Stomach (tissue), 9 donors: ENCODE measurements around the gene S100A8. TPM values are rescaled to one million over a fixed set of nuclear protein-coding genes. Genes with fewer than 3 reads are reported as not detected.

Experiments
- DNase-seq, 2 donors: peaks; one replicate each; pipeline versions ENCODE4 v3.0.0 to v3.0.0-alpha.2; 2013 to 2019
- H3K27ac ChIP-seq, 5 donors: fragments of 200-600 bp in 4 of 5; sonication (generic) in 4 of 5; one replicate each; pipeline ENCODE4 v1.5.1; 2013 to 2019; ENCODE audit warnings: mild to moderate bottlenecking in 1 of 5, moderate library complexity in 1 of 5
- H3K27me3 ChIP-seq, 3 donors: fragments of 200-600 bp; sonication (generic); one replicate each; pipeline ENCODE4 v1.5.1; 2017 to 2019; ENCODE audit warnings: mixed run types in 1 of 3
- H3K36me3 ChIP-seq, 4 donors: fragments of 200-600 bp; sonication (generic); 1 replicate in 3 of 4; 2 replicates in 1 of 4; pipeline ENCODE4 v1.5.1; 2016 to 2019
- H3K4me1 ChIP-seq, 4 donors: fragments of 200-600 bp; sonication (generic); one replicate each; pipeline ENCODE4 v1.5.1; 2016 to 2019
- H3K4me3 ChIP-seq, 4 donors: fragments of 200-600 bp; sonication (generic) in 3 of 4; one replicate each; pipeline ENCODE4 v1.5.1; 2016 to 2019; ENCODE audit warnings: mild to moderate bottlenecking in 1 of 4
- H3K9me3 ChIP-seq, 4 donors: fragments of 200-600 bp; sonication (generic); one replicate each; pipeline ENCODE4 v1.5.1; 2016 to 2019
- EP300 ChIP-seq: sonication (generic); formaldehyde crosslinking; IDR thresholded peaks from one replicate; pipeline ENCODE4 v1.6.1; 2017; ENCODE audit warnings: antibody characterized with exemption
- POLR2A ChIP-seq, 4 donors: fragments of 450-650 bp; IDR thresholded peaks; one replicate each; pipeline ENCODE4 v1.6.1; 2016; ENCODE audit warnings: antibody characterized with exemption in 4 of 4, control low read depth in 2 of 4, mild to moderate bottlenecking in 1 of 4, moderate library complexity in 1 of 4
- POLR2AphosphoS5 ChIP-seq, 3 donors: sonication (generic); formaldehyde crosslinking; IDR thresholded peaks; one replicate each; pipeline ENCODE4 v1.6.1; 2016; ENCODE audit warnings: antibody characterized with exemption in 3 of 3
- WGBS, 5 donors: extraction: QIAGEN DNeasy Blood & Tissue Kit in 3 of 5; methylation state at CpG; one replicate each; pipeline versions ENCODE4 v1.1.5 to v1.1.7; 2013 to 2018; 5-methylcytosine and 5-hydroxymethylcytosine counted together
- intact Hi-C: fragments of 100-400 bp; cut with DNase I; formaldehyde crosslinking; loops from one replicate; pipeline ENCODE4 v1.15.1; 2023; ENCODE audit warnings: low total_unique reads
- polyA plus RNA-seq, 3 donors: library from polyadenylated mRNA; stranded (reverse); fragments of 200-250 nt; gene quantifications; one replicate each; pipeline ENCODE4 v1.2.3, GENCODE V29; 2013
- total RNA-seq, 5 donors: library from RNA; depleted of rRNA; stranded (reverse); fragments of >200 nt; gene quantifications; one replicate each; pipeline versions ENCODE4 v1.1.0 to v1.2.3, GENCODE V29; 2014 to 2016
- TF ChIP-seq, protein P1 (sequence below), 7 experiments: fragments of 450-650 bp in 4 of 7; fragments of 200-600 bp in 3 of 7; sonication (generic) in 3 of 7; IDR thresholded peaks; one replicate each; pipeline ENCODE4 v1.5.1; 2016 to 2019; ENCODE audit warnings: antibody characterized with exemption in 7 of 7, control low read depth in 2 of 7, mild to moderate bottlenecking in 1 of 7
- donor health status: healthy with polysubstance abuse.
- donor health status: Bipolar disorder and iron deficiency.
- donor health status: healthy.

S100A8 gene
- total and polyA plus RNA-seq, 8 donors: 16.8 to 21,822 (median 86.4) TPM; not detected in 1

DNA sequence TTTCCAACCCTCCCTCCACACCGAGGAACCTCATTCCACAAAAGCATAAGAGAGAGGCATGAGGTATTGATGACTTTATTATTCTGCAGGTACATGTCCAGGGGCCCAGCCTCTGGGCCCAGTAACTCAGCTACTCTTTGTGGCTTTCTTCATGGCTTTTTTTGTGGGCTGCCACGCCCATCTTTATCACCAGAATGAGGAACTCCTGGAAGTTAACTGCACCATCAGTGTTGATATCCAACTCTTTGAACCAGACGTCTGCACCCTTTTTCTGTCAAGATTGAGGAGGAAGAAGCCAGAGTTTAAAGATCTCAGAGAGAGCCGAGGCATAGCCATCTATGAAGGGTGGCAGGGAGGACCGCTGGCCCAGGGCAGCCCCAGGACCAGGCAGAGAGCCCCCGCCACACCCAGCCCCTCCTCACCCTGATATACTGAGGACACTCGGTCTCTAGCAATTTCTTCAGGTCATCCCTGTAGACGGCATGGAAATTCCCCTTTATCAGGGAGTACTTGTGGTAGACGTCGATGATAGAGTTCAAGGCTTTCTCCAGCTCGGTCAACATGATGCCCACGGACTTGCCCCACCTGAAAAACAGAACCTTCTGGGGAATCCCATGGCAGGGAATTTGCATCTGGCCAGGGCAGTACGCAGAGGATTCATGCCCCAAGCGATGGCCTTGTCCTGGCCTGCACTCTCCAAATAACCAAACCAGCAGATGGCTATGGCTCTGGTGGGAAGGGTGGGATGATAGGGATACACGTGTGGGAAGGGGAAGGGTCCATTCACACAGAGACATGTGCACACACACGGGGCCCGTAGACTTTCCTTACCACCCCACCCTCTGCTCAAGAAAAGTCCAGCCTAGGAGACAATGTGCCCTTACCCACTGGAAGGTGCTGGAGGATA, 647 bp downstream of the S100A8 start:
- Histone ChIP-seq H3K36me3 (no peaks in the 10 kb centered on the region), H3K4me3 (peak overlapping the region in 2 of 4 donors; percentile 29 to 36), H3K27me3 (peaks cover 0 to 43% (median 12%) of the 10 kb centered on the region in 3 donors), H3K4me1 (no peaks in the 10 kb centered on the region), H3K9me3 (no peaks in the 10 kb centered on the region), H3K27ac (peak overlapping the region in 2 of 5 donors; percentile 64 to 67)
- no peak for DNase-seq
- TF ChIP-seq POLR2AphosphoS5 (IDR thresholded peaks at IDR 0.05) (no peak), POLR2A (IDR thresholded peaks at IDR 0.05) (no peak), EP300 (no peak)
- TF ChIP-seq, protein P1, sequence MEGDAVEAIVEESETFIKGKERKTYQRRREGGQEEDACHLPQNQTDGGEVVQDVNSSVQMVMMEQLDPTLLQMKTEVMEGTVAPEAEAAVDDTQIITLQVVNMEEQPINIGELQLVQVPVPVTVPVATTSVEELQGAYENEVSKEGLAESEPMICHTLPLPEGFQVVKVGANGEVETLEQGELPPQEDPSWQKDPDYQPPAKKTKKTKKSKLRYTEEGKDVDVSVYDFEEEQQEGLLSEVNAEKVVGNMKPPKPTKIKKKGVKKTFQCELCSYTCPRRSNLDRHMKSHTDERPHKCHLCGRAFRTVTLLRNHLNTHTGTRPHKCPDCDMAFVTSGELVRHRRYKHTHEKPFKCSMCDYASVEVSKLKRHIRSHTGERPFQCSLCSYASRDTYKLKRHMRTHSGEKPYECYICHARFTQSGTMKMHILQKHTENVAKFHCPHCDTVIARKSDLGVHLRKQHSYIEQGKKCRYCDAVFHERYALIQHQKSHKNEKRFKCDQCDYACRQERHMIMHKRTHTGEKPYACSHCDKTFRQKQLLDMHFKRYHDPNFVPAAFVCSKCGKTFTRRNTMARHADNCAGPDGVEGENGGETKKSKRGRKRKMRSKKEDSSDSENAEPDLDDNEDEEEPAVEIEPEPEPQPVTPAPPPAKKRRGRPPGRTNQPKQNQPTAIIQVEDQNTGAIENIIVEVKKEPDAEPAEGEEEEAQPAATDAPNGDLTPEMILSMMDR (IDR thresholded peaks at IDR 0.05): no peak
- 68 to 79% (median 69%) methylated on average over 16 to 17 of the region's 17 CpGs for WGBS, 5 donors
- intact Hi-C loops: no loop called here

- TF ChIP-seq, protein P1 (IDR thresholded peaks at IDR 0.05): no peak
- TF ChIP-seq POLR2A (IDR thresholded peaks at IDR 0.05): no peak
- Histone ChIP-seq H3K4me1 (no peaks in the 10 kb centered on the region), H3K27me3 (peaks cover 0 to 43% (median 10%) of the 10 kb centered on the region in 3 donors), H3K27ac (peak overlapping the region in 2 of 5 donors; percentile 64 to 67), H3K9me3 (no peaks in the 10 kb centered on the region), H3K36me3 (no peaks in the 10 kb centered on the region), H3K4me3 (peak overlapping the region in 2 of 4 donors; percentile 29 to 36)
- no peak for DNase-seq
- 71 to 94% (median 79%) methylated on average over 1 of the region's 1 CpG for WGBS, 5 donors
- intact Hi-C loops: no loop called here
These were observed 1.5 kb downstream of the S100A8 start for GRCh38 chr1:153389401-153389800.

- WGBS, 5 donors: 67 to 74% (median 69%) methylated on average over 4 of the region's 4 CpGs
- H3K4me3 ChIP-seq: no peak overlapping the region
- H3K27ac ChIP-seq: peak overlapping the region in 2 of 5 donors; percentile 27 to 60
- intact Hi-C loops: no loop called here
- H3K27me3 ChIP-seq: peaks cover 0 to 37% (median 10%) of the 10 kb centered on the region in 3 donors
- H3K36me3 ChIP-seq: no peaks in the 10 kb centered on the region
- H3K4me1 ChIP-seq: no peaks in the 10 kb centered on the region
- TF ChIP-seq POLR2A (IDR thresholded peaks at IDR 0.05) (no peak), POLR2AphosphoS5 (IDR thresholded peaks at IDR 0.05) (no peak), EP300 (no peak)
- peaks cover 0 to 3% (median 1%) of the 10 kb centered on the region in 4 donors for H3K9me3 ChIP-seq
- DNase-seq: no peak
These were observed 3.1 kb downstream of the S100A8 start for GRCh38 chr1:153387785-153388184.

DNA sequence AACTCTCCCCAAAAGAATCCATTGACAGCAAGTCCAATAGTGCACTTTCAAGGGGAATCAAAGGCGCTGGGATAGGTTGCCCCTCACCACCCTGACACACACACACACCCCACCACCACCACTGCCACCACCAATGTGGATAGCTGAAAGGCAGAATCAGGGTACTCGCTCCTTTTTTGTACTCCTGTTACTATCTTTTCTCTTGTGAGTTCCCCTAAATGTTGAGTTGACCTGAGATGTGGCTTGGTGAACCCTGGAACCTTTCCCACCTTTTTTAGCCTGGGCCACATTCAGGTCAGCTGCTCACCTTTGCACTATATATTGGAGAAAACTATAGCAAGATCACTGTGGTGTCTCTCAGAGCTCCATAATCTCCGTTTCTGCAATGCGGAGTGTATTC, 3.9 kb downstream of the S100A8 start:
- intact Hi-C loops: no loop called here
- Histone ChIP-seq H3K27me3 (peaks cover 0 to 31% (median 10%) of the 10 kb centered on the region in 3 donors), H3K27ac (peak overlapping the region in 2 of 5 donors; percentile 39 to 60), H3K36me3 (no peaks in the 10 kb centered on the region), H3K4me1 (no peaks in the 10 kb centered on the region), H3K9me3 (peaks cover 0 to 10% (median 5%) of the 10 kb centered on the region in 4 donors), H3K4me3 (no peak overlapping the region)
- no peak for DNase-seq
- 79 to 90% (median 86%) methylated on average over 4 of the region's 4 CpGs for WGBS, 5 donors
- TF ChIP-seq POLR2A (IDR thresholded peaks at IDR 0.05): no peak
- TF ChIP-seq POLR2AphosphoS5 (IDR thresholded peaks at IDR 0.05): no peak
- no peak for TF ChIP-seq EP300
- TF ChIP-seq, protein P1 (IDR thresholded peaks at IDR 0.05): no peak
